GM04503 (cell line): ENCODE data around the gene ADAMTS2.
"Not testable (repeated sequence)": the region's sequence is repeated elsewhere in the genome, so short reads cannot be mapped to it uniquely, and the experiment has no call there.

Source experiments
- DNase-seq: peaks from one replicate; pipeline ENCODE4 v3.0.0-alpha.2; 2012; ENCODE audit warnings: low read depth

The ADAMTS2 gene

DNA sequence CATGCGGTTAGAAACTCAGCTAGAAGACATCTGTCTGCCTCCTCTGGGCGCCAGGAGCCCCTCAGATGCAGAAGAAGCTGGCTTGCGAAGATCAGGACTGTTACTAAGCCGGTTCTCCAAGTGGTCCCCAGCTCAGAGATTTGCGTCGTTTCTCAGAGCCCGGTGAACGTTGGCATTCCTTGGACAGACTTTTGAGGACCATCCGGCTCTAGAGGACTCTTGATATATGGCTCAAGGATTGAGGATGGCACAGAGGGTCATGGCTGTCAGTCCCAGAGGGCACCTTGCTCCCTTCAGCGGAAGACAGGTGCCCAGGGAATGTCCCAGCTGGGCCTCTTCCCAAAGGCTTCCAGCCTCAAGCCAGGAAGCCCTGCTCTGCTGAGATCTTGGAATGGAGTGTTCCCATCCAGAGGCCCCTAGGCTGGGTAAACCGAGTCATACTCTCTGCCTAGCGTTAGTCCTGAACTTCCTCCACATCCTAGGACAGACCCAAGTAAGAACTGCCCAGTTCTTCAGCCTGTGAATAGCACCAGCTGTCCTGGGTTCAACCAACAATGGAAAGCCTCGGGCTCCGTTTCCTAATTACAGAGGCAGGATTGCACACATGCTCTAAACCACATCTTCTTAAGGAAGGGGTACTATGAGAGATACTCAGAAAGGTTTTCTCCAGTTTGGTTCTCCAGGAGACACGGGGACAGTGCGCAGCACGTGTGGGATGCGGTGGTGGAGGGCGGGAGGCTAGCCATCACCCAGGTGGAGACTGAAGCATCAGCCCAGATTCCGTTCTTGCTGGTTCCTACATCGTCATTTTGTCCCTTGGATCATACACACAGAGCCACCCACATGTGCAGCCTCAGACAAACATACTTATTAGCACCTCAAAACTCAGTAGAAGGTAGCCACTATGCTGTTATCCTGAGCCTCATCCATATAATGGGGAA lies 233.7 kb downstream of the ADAMTS2 start:
- no peak for DNase-seq

DNA sequence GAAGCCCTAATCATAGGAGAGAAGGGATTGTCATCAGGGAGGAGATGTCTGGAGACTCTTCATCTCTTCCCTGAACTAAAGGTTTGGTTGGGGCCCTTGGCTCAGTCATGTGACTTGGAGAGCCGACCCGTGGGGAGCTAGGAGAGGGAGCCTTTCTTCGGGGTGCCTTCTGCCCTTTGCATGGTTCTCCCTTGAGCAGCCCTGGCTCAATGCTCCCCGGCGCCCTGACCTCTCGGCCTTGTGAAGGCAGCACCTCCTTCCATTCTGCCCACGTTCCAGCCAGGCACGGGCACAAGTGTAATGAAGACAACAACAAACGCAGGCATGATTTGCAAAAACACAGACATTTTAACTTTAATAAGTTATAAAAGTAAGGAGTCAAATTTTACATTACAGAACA lies 234.7 kb downstream of the ADAMTS2 start:
- DNase-seq, result no peak

DNA sequence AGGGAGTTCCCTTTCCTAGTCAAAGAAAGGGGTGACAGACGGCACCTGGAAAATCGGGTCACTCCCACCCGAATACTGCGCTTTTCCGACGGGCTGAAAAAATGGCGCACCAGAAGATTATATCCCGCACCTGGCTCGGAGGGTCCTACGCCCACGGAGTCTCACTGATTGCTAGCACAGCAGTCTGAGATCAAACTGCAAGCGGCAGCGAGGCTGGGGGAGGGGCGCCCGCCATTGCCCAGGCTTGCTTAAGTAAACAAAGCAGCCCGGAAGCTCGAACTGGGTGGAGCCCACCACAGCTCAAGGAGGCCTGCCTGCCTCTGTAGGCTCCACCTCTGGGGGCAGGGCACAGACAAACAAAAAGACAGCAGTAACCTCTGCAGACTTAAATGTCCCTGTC lies 244.0 kb downstream of the ADAMTS2 start:
- not testable (repeated sequence) for DNase-seq

DNA sequence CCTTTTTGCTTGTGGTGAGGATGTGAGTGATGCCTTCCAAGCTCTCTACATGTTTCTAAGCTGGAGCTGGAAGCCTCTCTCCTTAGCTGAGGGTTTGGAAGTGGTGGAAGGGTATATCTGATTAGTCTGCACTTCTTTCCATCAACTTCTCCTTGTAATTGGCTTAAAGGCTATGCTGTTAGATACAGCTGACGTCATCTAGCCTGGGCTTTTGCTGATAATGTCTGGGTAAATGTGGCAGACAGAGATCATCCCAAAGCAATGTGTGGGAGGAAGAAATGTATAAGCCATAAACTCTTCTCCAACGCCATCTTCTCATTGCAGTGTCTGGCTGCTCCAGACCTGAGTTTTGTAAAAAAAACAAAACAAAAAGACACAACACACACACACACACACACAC lies 255.8 kb downstream of the ADAMTS2 start:
- DNase-seq, result no peak

DNA sequence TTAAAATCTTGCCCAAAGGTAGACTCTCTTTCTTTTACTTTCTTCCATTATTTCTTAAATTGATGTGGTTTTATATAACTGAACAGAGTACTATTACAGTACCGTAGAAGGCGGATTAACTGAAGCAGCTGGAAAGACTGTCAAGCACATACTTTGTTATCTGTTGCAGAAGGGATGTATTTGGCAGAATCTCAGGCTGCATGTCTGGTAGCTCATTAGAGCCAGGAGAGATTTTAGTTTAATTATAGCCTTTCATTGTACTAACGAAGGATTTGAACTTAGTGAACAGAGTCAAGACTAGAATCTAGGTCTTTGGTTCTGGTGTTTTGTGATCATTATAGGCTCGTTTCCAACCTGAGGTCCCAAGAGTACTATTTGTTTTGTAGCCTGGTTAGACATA lies 264.5 kb downstream of the ADAMTS2 start:
- DNase-seq, result no peak

DNA sequence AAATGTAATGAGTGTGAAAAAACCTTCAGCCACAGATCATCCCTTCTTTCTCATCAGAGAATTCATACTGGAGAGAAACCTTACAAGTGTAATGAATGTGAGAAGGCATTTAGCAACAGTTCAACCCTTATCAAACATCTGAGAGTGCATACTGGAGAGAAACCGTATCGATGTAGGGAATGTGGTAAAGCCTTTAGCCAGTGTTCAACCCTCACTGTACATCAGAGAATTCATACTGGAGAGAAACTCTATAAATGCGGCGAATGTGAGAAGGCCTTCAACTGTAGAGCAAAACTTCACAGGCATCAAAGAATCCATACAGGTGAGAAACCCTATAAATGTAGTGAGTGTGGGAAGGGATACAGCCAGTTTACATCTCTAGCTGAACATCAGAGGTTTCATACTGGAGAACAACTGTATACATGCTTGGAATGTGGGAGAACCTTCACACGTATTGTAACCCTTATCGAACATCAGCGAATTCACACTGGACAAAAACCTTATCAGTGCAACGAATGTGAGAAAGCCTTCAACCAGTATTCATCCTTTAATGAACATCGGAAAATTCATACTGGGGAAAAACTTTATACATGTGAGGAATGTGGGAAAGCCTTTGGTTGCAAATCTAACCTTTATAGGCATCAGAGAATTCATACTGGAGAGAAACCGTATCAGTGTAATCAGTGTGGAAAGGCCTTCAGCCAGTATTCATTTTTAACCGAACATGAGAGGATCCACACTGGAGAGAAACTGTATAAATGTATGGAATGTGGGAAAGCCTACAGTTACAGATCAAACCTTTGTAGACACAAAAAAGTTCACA lies 265.9 kb downstream of the ADAMTS2 start:
- no peak for DNase-seq

DNA sequence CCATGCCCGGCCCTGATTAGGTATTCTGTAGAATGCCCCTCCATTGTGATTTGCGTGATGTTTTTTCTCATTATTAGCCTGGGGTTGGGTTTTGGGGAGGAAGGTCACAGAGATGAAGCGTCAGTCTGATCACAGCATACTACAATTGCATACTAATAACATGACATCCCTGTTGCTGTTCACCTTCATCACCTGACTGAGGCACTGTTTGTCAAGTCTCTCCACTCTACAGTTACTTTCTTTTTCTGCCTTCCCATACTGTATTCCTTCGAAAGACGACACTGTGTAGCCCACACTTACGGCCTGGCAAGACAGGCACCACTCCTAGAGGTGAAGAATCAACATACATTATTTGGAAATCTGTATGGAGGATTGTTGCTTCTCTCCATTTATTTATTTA lies 279.6 kb downstream of the ADAMTS2 start:
- no peak for DNase-seq

DNA sequence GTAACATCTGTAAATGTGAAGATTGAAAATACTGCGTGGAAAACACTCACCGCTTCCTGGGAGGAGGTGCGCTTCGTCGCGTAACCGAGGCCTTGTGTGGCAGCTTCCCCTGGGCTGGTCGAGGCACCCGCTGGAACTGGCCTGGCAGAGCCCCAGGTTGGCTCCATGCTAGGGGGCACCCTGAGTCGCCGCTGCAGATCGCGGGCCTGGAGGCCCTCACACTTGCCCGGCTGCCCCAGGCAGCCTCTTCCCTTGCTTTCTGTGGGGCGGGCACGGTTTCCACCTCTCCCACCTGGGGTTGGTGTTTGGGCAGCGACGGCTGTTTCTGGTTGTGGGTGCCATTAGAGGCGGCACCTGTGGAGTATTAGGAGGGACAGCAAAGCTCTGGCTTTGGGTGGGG lies 284.2 kb downstream of the ADAMTS2 start:
- DNase-seq, result no peak
